H1 (cell line): ENCODE data around the gene C9. TPM values are rescaled to one million over a fixed set of nuclear protein-coding genes. Genes with fewer than 3 reads are reported as not detected.

Source experiments
- JUN ChIP-seq: IDR thresholded peaks from 2 replicates; pipeline ENCODE4 v1.6.1; 2011; ENCODE audit warnings: low read depth, mild to moderate bottlenecking, improper control_type of control experiment, low read length
- KDM5A ChIP-seq: fragments of 200-600 bp; IDR thresholded peaks from 2 replicates; pipeline ENCODE4 v1.7.1; 2012; ENCODE audit warnings: mild to moderate bottlenecking, low read length, inconsistent platforms, mixed read lengths
- MAFK ChIP-seq: IDR thresholded peaks from 2 replicates; pipeline ENCODE4 v1.6.1; 2012; ENCODE audit warnings: low read depth, mild to moderate bottlenecking, improper control_type of control experiment, low read length
- POLR2A ChIP-seq, 2 experiments: IDR thresholded peaks; 1 replicate in 1 of 2; 2 replicates in 1 of 2; pipeline ENCODE4 v1.6.1; 2011; ENCODE audit warnings: low read depth in 2 of 2, low read length in 2 of 2, mild to moderate bottlenecking in 2 of 2; ENCODE audit errors: control extremely low read depth in 1 of 2
- RAD21 ChIP-seq, 2 experiments: IDR thresholded peaks in 1 of 2; conservative IDR thresholded peaks in 1 of 2; 2 replicates each; pipeline ENCODE4 v1.6.1; 2011; ENCODE audit warnings: low read depth in 2 of 2, low read length in 2 of 2, improper control_type of control experiment in 1 of 2, inconsistent platforms in 1 of 2, mild to moderate bottlenecking in 1 of 2, moderate library complexity in 1 of 2
- RBBP5 ChIP-seq: IDR thresholded peaks from 2 replicates; pipeline ENCODE4 v1.7.1; 2012; ENCODE audit warnings: low read depth, mild to moderate bottlenecking, inconsistent platforms, low read length, moderate library complexity, borderline replicate concordance
- RFX5 ChIP-seq: IDR thresholded peaks from 2 replicates; pipeline ENCODE4 v1.6.1; 2011; ENCODE audit warnings: low read depth, low read length, improper control_type of control experiment, borderline replicate concordance
- SIRT6 ChIP-seq: IDR thresholded peaks from one replicate; pipeline ENCODE4 v1.7.1; 2012; ENCODE audit warnings: low read length, inconsistent platforms
- SP4 ChIP-seq: IDR thresholded peaks from 2 replicates; pipeline ENCODE4 v1.6.1; 2012; ENCODE audit warnings: low read length, inconsistent platforms
- polyA plus RNA-seq, 7 experiments: library from polyadenylated mRNA; depleted of rRNA in 3 of 7; stranded (reverse) in 5 of 7; unstranded in 2 of 7; fragments of >200 nt in 5 of 7; fragments of 200-250 nt in 2 of 7; gene quantifications; 1 replicate in 5 of 7; 2 replicates in 1 of 7; 4 replicates in 1 of 7; pipeline versions ENCODE4 v1.2.1 to v1.2.3, GENCODE V29; 2011 to 2013; ENCODE audit warnings: missing spikeins in 2 of 7, mixed read lengths in 2 of 7
- total RNA-seq: library from RNA; stranded (reverse); fragmentation: NEBNext Ultra II Directional; extraction: Animal tissue kit (Norgen Biotek cat#: 25700); gene quantifications from 2 replicates; pipeline ENCODE4 v1.2.1, GENCODE V29; 2021

C9 gene
- total and polyA plus RNA-seq, 2 of the 8 experiments (the other 6 are each of a cell fraction or from before 2014, with no cell fraction given), result not detected

GRCh38 chr5:39377613-39378012, 13.3 kb upstream of the C9 start (continued):
- no peak for TF ChIP-seq RAD21 (IDR thresholded peaks at IDR 0.05 in 1 of 2, conservative IDR thresholded peaks at IDR 0.05 in 1 of 2; ENCODE audit: low read depth in 2 of 2, low read length in 2 of 2)
- no peak for TF ChIP-seq SIRT6
- no peak for TF ChIP-seq RFX5
- TF ChIP-seq MAFK, result no peak
- TF ChIP-seq RBBP5, result no peak
- no peak for TF ChIP-seq SP4
- no peak for TF ChIP-seq JUN
- no peak for TF ChIP-seq POLR2A (IDR thresholded peaks at IDR 0.05; ENCODE audit: control extremely low read depth in 1 of 2, low read depth in 2 of 2, low read length in 2 of 2)
- TF ChIP-seq KDM5A, result no peak
